ENCODE measurements around the gene RNH1.

The RNH1 gene

DNA sequence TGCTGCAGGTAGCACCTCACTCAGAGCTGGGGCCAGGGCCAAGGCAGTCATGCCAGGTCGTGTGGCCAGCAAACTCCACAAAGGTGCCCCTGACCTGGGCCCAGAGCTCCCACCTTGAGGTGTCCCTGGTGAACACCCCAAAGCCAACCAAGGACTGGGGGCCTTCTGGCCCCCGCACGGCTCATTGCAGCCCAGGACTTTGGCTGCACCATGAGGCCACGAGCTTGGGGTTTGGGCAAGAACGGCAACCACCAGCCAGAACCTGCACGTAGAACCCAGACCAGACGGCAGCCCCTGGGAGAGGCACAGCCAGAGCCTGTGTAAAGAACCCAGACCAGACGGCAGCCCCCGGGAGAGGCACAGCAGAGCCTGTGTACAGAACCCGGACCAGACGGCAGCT lies 38.1 kb upstream of the RNH1 start:
- no peak overlapping the region for H3K4me3 ChIP-seq (ENCODE audit: low read depth, low read length)
- TF ChIP-seq, protein P1, sequence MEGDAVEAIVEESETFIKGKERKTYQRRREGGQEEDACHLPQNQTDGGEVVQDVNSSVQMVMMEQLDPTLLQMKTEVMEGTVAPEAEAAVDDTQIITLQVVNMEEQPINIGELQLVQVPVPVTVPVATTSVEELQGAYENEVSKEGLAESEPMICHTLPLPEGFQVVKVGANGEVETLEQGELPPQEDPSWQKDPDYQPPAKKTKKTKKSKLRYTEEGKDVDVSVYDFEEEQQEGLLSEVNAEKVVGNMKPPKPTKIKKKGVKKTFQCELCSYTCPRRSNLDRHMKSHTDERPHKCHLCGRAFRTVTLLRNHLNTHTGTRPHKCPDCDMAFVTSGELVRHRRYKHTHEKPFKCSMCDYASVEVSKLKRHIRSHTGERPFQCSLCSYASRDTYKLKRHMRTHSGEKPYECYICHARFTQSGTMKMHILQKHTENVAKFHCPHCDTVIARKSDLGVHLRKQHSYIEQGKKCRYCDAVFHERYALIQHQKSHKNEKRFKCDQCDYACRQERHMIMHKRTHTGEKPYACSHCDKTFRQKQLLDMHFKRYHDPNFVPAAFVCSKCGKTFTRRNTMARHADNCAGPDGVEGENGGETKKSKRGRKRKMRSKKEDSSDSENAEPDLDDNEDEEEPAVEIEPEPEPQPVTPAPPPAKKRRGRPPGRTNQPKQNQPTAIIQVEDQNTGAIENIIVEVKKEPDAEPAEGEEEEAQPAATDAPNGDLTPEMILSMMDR (IDR thresholded peaks at IDR 0.05; ENCODE audit: low read depth, low read length, missing control alignments) = no peak
- in situ Hi-C loops (cut with HindIII; ENCODE audit: low sequenced_read_pairs) = no loop called here
- DNase-seq (ENCODE audit: low read depth) = no peak

DNA sequence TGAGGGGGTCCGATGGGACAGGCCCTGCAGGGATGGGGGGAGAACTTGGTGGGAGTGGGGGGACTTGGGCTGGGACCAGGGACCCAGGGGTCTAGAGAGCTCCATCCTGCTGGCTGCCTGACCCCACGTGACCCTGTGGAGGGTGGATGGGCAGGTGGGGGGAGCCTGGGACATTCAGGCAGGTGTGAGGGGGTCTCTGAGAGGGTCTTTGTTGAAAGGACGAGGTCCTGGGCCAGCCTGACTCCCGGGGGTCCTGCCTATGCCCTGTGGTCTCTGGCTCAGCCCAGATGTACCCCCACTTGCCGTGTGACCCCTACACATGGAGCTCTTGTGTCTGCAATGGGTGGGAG lies 37.8 kb upstream of the RNH1 start:
- no peak for DNase-seq (ENCODE audit: low read depth)
- in situ Hi-C loops (cut with HindIII; ENCODE audit: low sequenced_read_pairs) = no loop called here
- TF ChIP-seq, protein P1 (IDR thresholded peaks at IDR 0.05; ENCODE audit: low read depth, low read length, missing control alignments) = no peak
- H3K4me3 ChIP-seq (ENCODE audit: low read depth, low read length) = no peak overlapping the region

DNA sequence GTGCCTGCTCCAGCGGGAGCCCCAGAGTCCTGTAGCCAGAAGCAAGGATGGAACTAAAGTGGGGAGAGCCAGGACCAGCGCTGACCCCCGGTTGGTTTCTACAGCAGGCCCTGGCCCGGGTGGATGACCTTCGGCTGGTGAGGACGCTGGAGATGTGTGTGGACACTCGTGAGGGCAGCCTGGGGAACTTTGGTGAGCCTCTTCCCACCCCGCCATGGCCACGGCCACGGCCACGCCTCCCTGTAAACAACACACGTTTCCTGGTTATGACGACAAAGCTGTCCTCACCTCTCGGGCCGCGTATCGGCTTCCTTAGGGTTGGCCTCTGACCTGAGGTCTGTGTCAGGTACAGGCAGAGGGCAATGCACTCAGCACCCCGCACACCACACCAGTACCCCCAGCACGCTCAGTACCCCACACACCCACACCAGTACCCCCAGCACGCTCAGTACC lies 34.4 kb upstream of the RNH1 start:
- in situ Hi-C loops (cut with HindIII; ENCODE audit: low sequenced_read_pairs) = no loop called here
- TF ChIP-seq, protein P1 (IDR thresholded peaks at IDR 0.05; ENCODE audit: low read depth, low read length, missing control alignments) = no peak
- DNase-seq (ENCODE audit: low read depth) = no peak
- no peak overlapping the region for H3K4me3 ChIP-seq (ENCODE audit: low read depth, low read length)

DNA sequence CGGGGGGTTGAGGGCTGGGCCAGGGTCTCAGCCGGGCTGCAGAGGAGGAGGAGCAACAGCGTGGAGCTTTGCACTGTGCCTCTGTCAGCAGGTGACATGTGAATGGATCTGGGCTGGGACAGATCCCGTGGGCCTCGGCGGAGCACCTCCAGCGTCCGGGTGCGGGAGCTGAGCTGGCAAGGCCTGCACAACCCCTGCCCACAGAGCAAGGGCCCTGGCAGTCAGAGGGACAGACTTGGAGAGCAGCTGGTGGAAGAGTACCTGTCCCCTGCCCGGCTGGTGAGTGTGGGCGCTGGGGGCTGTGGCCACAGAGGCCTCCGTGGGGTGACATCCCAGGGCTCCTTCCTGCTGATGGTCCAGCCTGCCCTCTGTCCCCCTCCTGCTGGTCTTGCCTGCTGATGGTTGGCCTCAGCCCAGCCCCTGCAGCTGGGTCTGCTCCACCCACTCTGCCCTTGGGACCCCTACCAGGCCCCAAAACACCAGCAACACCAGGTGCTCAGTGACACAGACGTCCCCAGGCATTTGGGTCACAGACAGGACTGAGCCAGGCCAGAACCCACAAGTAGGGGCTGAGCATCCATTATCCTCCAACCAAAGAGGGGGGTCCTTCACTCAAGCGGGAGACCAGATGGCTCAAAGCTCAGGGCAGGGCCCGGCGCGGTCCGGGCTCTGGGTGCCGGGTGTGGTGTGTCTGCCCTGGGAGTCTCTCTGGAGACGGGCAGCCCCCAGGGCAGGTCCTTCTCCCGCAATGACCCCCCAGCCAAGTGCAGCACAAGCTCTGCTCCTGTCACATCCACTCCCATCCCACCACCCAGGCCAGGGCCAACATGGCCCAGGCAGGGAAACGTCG lies 33.8 kb upstream of the RNH1 start:
- H3K4me3 ChIP-seq (ENCODE audit: low read depth, low read length) = no peak overlapping the region
- in situ Hi-C loops (cut with HindIII; ENCODE audit: low sequenced_read_pairs) = no loop called here
- TF ChIP-seq, protein P1 (IDR thresholded peaks at IDR 0.05; ENCODE audit: low read depth, low read length, missing control alignments) = no peak
- no peak for DNase-seq (ENCODE audit: low read depth)

DNA sequence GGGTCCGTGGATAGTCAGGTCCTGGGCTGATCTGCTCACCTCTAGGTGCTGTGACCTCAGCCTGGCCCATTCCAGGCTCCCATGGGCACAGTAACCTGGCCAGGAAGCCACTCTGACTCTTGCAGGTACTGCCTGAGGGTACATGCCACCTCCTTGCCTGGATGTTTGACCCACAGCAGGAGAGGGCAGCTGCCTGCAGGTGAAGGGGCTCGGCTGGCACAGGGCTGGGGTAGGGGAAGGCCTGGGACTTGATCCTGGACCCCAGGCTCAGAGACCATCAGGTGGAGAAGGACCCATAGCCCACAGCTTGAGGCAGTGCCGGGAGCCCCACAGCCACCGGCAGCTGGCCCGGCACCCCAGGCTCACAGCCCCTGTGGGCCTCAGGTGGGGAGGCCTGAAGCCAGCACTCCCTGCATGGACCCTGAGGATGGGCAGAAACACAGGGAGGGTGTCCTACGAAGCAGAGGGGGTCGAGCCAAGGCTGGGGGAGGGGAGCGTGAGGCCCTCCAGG lies 33.0 kb upstream of the RNH1 start:
- DNase-seq (ENCODE audit: low read depth) = no peak
- in situ Hi-C loops (cut with HindIII; ENCODE audit: low sequenced_read_pairs) = no loop called here
- TF ChIP-seq, protein P1 (IDR thresholded peaks at IDR 0.05; ENCODE audit: low read depth, low read length, missing control alignments) = no peak
- no peak overlapping the region for H3K4me3 ChIP-seq (ENCODE audit: low read depth, low read length)

DNA sequence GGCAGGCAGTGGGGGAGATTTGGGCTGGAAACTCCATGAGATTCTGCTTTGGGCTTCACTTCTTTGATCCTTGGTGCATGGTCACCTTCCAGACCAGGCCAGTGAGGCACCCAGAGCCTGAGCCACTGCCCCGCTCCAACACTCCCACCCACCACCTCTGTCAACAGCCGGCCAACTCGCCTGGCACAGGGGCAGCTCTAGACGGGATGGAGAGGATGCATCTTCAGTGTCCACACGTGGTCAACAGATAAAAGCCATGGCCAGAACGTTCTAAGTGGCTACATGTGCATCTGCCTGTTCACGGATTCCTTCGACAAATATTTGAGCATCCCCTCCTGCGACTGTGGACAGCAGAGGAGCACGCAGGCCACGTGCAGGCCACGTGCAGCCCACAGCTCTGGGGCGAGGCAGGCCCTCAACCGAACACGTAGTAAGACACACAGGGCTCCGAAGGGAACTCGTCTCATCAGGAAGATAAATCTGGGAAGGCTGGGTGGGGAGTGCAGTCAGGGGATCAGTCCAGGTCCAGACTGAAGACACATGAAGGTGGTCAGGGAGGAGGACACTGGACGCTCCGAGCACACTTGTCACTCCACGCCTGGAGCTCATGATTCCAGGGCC lies 31.5 kb upstream of the RNH1 start:
- no peak overlapping the region for H3K4me3 ChIP-seq (ENCODE audit: low read depth, low read length)
- no peak for DNase-seq (ENCODE audit: low read depth)
- in situ Hi-C loops (cut with HindIII; ENCODE audit: low sequenced_read_pairs) = no loop called here
- TF ChIP-seq, protein P1 (IDR thresholded peaks at IDR 0.05; ENCODE audit: low read depth, low read length, missing control alignments) = no peak
